Stomach (tissue), 9 donors: ENCODE data around the gene SDHAF2. TPM values are rescaled to one million over a fixed set of nuclear protein-coding genes. Genes with fewer than 3 reads are reported as not detected.

Experiments
- DNase-seq, 2 donors: peaks; one replicate each; pipeline versions ENCODE4 v3.0.0 to v3.0.0-alpha.2; 2013 to 2019
- H3K27ac ChIP-seq, 5 donors: fragments of 200-600 bp in 4 of 5; sonication (generic) in 4 of 5; one replicate each; pipeline ENCODE4 v1.5.1; 2013 to 2019; ENCODE audit warnings: mild to moderate bottlenecking in 1 of 5, moderate library complexity in 1 of 5
- H3K27me3 ChIP-seq, 3 donors: fragments of 200-600 bp; sonication (generic); one replicate each; pipeline ENCODE4 v1.5.1; 2017 to 2019; ENCODE audit warnings: mixed run types in 1 of 3
- H3K36me3 ChIP-seq, 4 donors: fragments of 200-600 bp; sonication (generic); 1 replicate in 3 of 4; 2 replicates in 1 of 4; pipeline ENCODE4 v1.5.1; 2016 to 2019
- H3K4me1 ChIP-seq, 4 donors: fragments of 200-600 bp; sonication (generic); one replicate each; pipeline ENCODE4 v1.5.1; 2016 to 2019
- H3K4me3 ChIP-seq, 4 donors: fragments of 200-600 bp; sonication (generic) in 3 of 4; one replicate each; pipeline ENCODE4 v1.5.1; 2016 to 2019; ENCODE audit warnings: mild to moderate bottlenecking in 1 of 4
- H3K9me3 ChIP-seq, 4 donors: fragments of 200-600 bp; sonication (generic); one replicate each; pipeline ENCODE4 v1.5.1; 2016 to 2019
- CTCF ChIP-seq, 7 experiments: fragments of 450-650 bp in 4 of 7; fragments of 200-600 bp in 3 of 7; sonication (generic) in 3 of 7; IDR thresholded peaks; one replicate each; pipeline ENCODE4 v1.5.1; 2016 to 2019; ENCODE audit warnings: antibody characterized with exemption in 7 of 7, control low read depth in 2 of 7, mild to moderate bottlenecking in 1 of 7
- EP300 ChIP-seq: sonication (generic); formaldehyde crosslinking; IDR thresholded peaks from one replicate; pipeline ENCODE4 v1.6.1; 2017; ENCODE audit warnings: antibody characterized with exemption
- POLR2A ChIP-seq, 4 donors: fragments of 450-650 bp; IDR thresholded peaks; one replicate each; pipeline ENCODE4 v1.6.1; 2016; ENCODE audit warnings: antibody characterized with exemption in 4 of 4, control low read depth in 2 of 4, mild to moderate bottlenecking in 1 of 4, moderate library complexity in 1 of 4
- POLR2AphosphoS5 ChIP-seq, 3 donors: sonication (generic); formaldehyde crosslinking; IDR thresholded peaks; one replicate each; pipeline ENCODE4 v1.6.1; 2016; ENCODE audit warnings: antibody characterized with exemption in 3 of 3
- WGBS, 5 donors: extraction: QIAGEN DNeasy Blood & Tissue Kit in 3 of 5; methylation state at CpG; one replicate each; pipeline versions ENCODE4 v1.1.5 to v1.1.7; 2013 to 2018; 5-methylcytosine and 5-hydroxymethylcytosine counted together
- intact Hi-C: fragments of 100-400 bp; cut with DNase I; formaldehyde crosslinking; loops from one replicate; pipeline ENCODE4 v1.15.1; 2023; ENCODE audit warnings: low total_unique reads
- polyA plus RNA-seq, 3 donors: library from polyadenylated mRNA; stranded (reverse); fragments of 200-250 nt; gene quantifications; one replicate each; pipeline ENCODE4 v1.2.3, GENCODE V29; 2013
- total RNA-seq, 5 donors: library from RNA; depleted of rRNA; stranded (reverse); fragments of >200 nt; gene quantifications; one replicate each; pipeline versions ENCODE4 v1.1.0 to v1.2.3, GENCODE V29; 2014 to 2016
- donor health status: healthy with polysubstance abuse.
- donor health status: Bipolar disorder and iron deficiency.
- donor health status: healthy.

Gene SDHAF2
- total and polyA plus RNA-seq, 8 donors, result 11.6 to 125 (median 42.1) TPM

GRCh38 chr11:61417670-61418069 lies 12.3 kb upstream of the SDHAF2 start:
- H3K36me3 ChIP-seq, result peaks cover 86 to 100% (median 100%) of the 10 kb centered on the region in 4 donors
- WGBS, 5 donors, result 52 to 73% (median 69%) methylated on average over 2 of the region's 2 CpGs

DNA sequence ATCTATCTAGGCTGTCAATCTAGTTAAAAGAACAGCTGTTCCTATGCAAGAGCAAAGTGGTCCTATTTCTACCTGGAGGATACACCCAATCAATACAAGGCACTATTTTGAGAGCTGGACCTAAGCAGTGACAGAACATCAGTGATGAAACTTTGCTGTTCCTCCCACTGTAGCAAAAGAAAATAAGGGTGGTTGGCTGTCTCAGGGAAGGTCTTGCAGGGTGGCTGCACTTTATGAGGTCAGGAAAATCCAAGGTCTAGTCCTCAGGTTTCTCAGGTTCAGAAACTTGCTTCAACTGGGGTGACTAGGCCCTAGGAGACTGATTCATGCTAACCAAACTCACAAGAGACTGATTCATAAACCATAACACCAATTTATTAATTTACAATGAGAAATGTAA lies 11.8 kb upstream of the SDHAF2 start:
- Histone ChIP-seq H3K4me1 (peaks cover 0 to 62% (median 32%) of the 10 kb centered on the region in 4 donors), H3K4me3 (no peak overlapping the region), H3K27me3 (no peaks in the 10 kb centered on the region), H3K27ac (peak overlapping the region in 1 of 5 donors; percentile 43), H3K9me3 (no peaks in the 10 kb centered on the region), H3K36me3 (peaks cover 82 to 99% (median 97%) of the 10 kb centered on the region in 4 donors)
- DNase-seq, result no peak
- intact Hi-C loops, result no loop called here
- TF ChIP-seq EP300 (no peak), POLR2A (IDR thresholded peaks at IDR 0.05) (no peak), POLR2AphosphoS5 (IDR thresholded peaks at IDR 0.05) (no peak), CTCF (IDR thresholded peaks at IDR 0.05) (no peak)

More at GRCh38 chr11:61417670-61418069, 12.3 kb upstream of the SDHAF2 start:
- Histone ChIP-seq H3K9me3 (no peaks in the 10 kb centered on the region), H3K27me3 (no peaks in the 10 kb centered on the region), H3K4me3 (no peak overlapping the region), H3K27ac (peak overlapping the region in 1 of 5 donors; percentile 43), H3K4me1 (peaks cover 0 to 60% (median 30%) of the 10 kb centered on the region in 4 donors)
- no peak for DNase-seq
- intact Hi-C loops, result no loop called here
- no peak for TF ChIP-seq CTCF (IDR thresholded peaks at IDR 0.05)
- TF ChIP-seq POLR2AphosphoS5 (IDR thresholded peaks at IDR 0.05), result no peak
- TF ChIP-seq EP300, result no peak
- no peak for TF ChIP-seq POLR2A (IDR thresholded peaks at IDR 0.05)

- Histone ChIP-seq H3K9me3 (no peaks in the 10 kb centered on the region), H3K4me1 (peaks cover 3 to 71% (median 39%) of the 10 kb centered on the region in 4 donors), H3K27ac (no peak overlapping the region), H3K36me3 (peaks cover 78 to 99% (median 97%) of the 10 kb centered on the region in 4 donors), H3K27me3 (no peaks in the 10 kb centered on the region), H3K4me3 (no peak overlapping the region)
- no peak for DNase-seq
- 80 to 89% (median 86%) methylated on average over 3 of the region's 3 CpGs for WGBS, 5 donors
- intact Hi-C loops, result no loop called here
- TF ChIP-seq CTCF (IDR thresholded peaks at IDR 0.05), result no peak
- TF ChIP-seq POLR2A (IDR thresholded peaks at IDR 0.05), result no peak
- TF ChIP-seq EP300, result no peak
- no peak for TF ChIP-seq POLR2AphosphoS5 (IDR thresholded peaks at IDR 0.05)
These were observed 7.7 kb upstream of the SDHAF2 start for GRCh38 chr11:61422226-61422625.

DNA sequence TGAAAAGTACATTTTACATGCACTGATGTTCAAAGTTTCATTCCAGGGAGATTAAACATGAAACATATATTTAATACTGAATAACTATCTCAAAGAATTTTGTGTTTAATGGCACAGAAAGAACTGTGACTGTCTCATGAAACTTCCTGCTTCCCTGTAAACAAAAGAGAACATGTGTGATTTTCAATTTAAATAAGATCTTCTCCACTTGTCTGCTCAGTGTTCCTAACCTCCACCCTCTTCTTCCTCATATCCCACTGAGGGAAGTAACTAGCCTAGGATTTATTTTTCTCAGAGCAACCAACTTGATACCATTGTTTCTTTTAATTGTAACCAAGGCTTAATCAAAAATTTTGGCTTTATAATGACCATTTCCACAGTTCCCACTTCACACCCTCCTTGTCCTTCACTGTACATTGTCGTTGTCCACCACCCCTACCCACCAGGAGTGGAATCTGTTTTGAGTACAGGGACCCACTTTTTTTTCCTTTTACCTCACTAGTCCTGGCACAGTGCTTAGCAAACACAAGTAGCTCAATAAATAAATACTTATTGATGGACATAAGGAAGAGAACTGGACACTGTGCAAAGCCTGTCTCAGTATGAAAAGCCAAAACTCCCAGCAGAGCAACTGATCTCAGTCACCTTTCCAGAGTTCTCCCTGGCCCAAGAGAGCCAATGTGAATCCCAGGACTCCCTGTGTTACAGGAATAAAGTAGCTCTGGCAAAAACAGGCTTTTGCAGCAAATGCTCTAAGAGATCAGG lies 4.4 kb upstream of the SDHAF2 start:
- no peak overlapping the region for H3K4me3 ChIP-seq
- TF ChIP-seq EP300 (no peak), POLR2A (IDR thresholded peaks at IDR 0.05) (no peak), CTCF (IDR thresholded peaks at IDR 0.05) (no peak), POLR2AphosphoS5 (IDR thresholded peaks at IDR 0.05) (no peak)
- no peaks in the 10 kb centered on the region for H3K9me3 ChIP-seq
- no peak for DNase-seq
- peaks cover 10 to 81% (median 46%) of the 10 kb centered on the region in 4 donors for H3K4me1 ChIP-seq
- H3K27ac ChIP-seq, result peak overlapping the region in 1 of 5 donors; percentile 16
- intact Hi-C loops, result no loop called here
- 65 to 95% (median 78%) methylated on average over 1 of the region's 1 CpG for WGBS, 5 donors
- no peaks in the 10 kb centered on the region for H3K27me3 ChIP-seq
- peaks cover 62 to 80% (median 79%) of the 10 kb centered on the region in 4 donors for H3K36me3 ChIP-seq
